Epithelial cell of proximal tubule (primary cell): Measurements from ENCODE around the gene HDAC4. TPM values are rescaled to one million over a fixed set of nuclear protein-coding genes. Genes with fewer than 3 reads are reported as not detected.

Experiments used
- DNase-seq: peaks from one replicate; pipeline ENCODE4 v3.0.0-alpha.2; 2011; ENCODE audit warnings: low read depth
- H3K4me3 ChIP-seq: 2 replicates; pipeline ENCODE4 v1.5.1; 2011; ENCODE audit warnings: low read depth, mild to moderate bottlenecking, low read length
- total RNA-seq: library from RNA; depleted of rRNA; stranded (reverse); fragments of >200 nt; gene quantifications from 2 replicates; pipeline ENCODE4 v1.2.3, GENCODE V29; 2015
- TF ChIP-seq, protein P1 (sequence below): conservative IDR thresholded peaks from 2 replicates; pipeline ENCODE4 v1.5.1; 2012; ENCODE audit warnings: low read depth, mild to moderate bottlenecking, low read length

Gene HDAC4
- total RNA-seq, 1 donor from 2014 or later = 23.2 TPM

DNA sequence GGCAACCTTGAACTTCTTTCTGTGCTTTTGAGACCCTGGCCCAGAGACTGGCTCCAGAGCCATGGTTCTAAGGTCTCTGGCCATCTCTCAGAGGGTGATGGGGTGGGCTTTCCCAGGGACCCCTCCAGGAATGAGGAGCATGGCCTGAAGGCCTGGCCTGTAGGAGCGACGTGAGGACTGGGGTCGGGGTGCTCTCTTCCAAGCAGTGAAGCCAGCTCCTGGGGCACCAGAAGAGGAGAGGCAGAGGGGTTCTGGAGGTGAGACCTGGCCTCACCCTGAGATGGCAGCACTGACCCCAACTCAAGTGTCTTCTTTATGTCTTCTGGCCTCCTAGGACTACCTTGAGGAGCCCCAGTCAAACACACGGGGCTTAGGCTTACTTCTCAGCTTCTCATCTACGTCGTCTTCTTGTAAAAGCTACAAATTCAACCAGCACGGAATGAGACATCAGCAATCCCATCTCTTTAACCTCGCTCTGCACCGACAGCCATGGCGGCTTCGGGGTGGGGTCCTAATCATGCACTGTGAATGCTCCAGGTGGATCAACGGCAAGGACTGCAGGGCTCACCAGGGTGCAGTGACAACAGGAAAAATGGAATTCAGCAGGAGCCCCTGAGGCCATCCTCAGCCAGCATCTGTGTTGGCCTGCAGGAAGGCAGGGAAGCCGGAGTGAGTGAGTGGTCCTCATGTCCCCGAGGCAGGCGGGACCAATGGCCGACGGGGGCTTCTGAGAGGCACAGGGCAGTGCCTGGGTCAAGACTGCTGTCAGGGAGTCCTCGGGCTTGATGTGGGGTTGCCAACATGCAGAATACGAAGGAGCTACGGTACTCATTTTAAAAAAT is 214.1 kb downstream of the HDAC4 start:
- no peak for DNase-seq
- TF ChIP-seq, protein P1, sequence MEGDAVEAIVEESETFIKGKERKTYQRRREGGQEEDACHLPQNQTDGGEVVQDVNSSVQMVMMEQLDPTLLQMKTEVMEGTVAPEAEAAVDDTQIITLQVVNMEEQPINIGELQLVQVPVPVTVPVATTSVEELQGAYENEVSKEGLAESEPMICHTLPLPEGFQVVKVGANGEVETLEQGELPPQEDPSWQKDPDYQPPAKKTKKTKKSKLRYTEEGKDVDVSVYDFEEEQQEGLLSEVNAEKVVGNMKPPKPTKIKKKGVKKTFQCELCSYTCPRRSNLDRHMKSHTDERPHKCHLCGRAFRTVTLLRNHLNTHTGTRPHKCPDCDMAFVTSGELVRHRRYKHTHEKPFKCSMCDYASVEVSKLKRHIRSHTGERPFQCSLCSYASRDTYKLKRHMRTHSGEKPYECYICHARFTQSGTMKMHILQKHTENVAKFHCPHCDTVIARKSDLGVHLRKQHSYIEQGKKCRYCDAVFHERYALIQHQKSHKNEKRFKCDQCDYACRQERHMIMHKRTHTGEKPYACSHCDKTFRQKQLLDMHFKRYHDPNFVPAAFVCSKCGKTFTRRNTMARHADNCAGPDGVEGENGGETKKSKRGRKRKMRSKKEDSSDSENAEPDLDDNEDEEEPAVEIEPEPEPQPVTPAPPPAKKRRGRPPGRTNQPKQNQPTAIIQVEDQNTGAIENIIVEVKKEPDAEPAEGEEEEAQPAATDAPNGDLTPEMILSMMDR = no peak
- no peak overlapping the region for H3K4me3 ChIP-seq

DNA sequence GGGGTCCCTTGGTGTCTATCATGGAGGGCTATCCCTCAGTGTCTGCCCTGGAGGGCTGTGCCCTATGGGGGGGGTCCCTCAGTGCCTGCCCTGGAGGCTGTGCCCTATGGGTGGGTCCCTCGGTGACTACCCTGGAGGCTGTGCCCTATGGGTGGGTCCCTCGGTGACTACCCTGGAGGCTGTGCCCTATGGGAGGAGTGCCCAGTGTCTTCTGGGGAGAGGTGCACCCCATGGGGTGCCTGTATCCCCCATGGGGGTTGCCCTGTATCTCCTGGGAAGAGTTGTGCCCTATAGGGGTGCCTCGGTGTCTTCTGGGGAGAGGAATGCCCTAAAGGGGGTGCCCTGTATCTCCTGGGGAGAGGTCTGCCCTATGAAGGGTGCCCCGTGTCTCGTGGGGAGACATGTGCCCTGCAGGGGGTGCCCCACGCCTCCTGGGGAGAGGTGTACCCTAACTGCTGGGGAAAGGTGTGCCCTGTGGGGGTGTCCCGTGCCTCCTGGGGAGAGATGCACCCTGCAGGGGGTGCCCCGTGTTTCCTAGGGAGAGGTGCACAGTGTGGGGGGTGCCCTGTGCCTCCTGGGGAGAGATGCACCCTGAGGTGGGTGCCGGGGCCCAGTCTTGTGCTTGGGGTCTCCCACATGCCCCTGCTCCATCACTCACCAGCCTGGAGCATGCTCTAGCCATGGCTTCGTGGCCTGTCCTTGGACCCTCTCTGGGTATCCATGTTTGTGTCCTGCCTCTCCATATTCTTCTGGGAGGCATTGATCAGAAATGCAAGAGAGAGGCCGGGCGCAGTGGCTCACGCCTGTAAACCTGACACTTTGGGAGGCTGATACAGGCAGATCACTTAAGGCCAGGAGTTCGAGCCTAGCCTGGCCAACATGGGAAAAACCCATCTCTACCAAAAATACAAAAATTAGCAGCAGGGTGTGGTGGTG is 215.6 kb downstream of the HDAC4 start:
- no peak overlapping the region for H3K4me3 ChIP-seq
- no peak for DNase-seq
- TF ChIP-seq, protein P1 = no peak

DNA sequence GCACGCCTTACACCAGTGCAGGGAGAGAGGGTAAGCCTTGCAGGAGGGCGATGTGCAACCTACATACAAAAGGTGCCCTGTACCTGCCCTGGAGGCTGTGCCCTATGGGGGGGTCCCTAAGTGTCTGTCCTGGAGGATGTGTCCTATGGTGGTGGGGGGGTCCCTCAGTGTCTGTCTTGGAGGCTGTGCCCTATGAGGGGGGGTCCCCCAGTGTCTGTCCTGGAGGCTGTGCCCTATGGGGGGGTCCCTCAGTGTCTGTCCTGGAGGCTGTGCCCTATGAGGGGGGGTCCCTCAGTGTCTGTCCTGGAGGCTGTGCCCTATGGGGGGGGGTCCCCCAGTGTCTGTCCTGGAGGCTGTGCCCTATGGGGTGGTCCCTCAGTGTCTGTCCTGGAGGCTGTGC is 216.6 kb downstream of the HDAC4 start:
- no peak for DNase-seq
- H3K4me3 ChIP-seq = no peak overlapping the region
- TF ChIP-seq, protein P1 = no peak

DNA sequence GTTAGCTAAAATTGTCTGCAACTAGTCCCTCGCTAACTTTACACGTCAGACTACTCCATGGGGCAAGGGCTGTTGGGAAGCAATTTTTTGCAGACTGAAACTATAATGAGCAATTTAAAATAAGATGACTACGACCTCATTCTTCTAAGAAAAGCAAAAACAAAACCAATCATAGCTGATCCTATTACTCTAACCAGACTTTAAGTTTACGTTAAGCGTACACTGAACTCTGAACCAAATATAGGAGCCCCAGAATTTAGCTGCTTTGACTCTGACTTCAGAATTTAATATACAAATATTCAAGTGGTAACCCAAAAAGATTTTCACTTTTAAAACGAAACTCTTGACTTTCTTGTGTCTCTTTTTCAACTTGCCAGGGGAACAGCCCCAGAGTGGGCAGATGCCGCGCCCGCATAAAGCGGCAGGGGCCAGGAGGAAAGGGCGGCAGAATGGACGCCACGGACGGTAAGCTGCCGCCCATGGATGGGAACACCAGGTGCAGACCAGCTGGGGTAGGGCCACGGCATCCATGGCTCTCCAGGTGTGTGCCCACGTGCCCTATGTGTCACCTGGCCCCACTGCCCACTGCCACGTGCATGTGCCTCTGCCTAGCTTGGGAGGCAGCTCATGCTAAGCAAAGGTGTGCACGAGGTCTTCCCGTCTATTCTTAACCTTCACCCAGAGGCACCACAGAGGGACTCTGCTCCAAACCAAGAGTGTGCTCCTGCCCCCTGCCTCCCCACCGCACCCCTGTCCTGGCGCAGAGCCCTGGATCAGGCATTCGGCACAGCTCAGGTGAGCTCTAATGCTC is 217.6 kb downstream of the HDAC4 start:
- no peak overlapping the region for H3K4me3 ChIP-seq
- no peak for DNase-seq
- TF ChIP-seq, protein P1 = no peak

DNA sequence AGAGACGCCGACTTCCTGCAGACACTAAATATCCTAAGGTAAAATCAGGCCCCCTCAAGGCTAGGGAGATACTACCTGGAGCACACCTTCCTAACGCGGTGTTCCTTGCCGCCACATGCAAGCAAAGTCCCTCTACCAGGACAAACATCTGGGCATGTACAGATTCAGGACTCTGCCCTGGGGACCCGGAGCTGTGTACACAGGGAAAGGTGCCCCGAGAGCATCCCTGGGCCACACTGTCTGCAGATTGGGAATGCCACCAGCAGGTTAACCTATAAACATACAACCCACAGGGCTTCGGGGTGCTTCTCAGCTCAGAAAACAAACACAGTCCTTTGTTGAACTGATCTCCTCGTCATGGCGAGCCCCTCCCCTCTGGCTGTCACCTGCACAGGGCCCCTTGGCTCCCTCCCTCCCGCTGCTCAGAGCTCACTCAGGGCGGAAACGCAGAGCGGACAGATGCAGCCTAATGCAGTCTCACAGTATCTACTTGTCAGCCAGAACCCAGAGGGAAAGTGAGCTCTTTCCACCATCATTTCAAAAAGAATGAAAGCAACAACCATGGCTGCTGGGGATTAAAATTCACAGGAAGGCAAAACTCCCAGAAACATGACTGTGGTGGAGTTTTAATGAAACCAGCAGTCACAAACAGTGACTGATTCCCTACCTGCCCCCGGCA is 218.8 kb downstream of the HDAC4 start:
- TF ChIP-seq, protein P1 = no peak
- no peak overlapping the region for H3K4me3 ChIP-seq
- no peak for DNase-seq
